GM21723 (cell line): ENCODE results near the gene SNRNP70.
"Not testable (repeated sequence)": the region's sequence is repeated elsewhere in the genome, so short reads cannot be mapped to it uniquely, and the experiment has no call there.

Experiments used
- ATAC-seq: cut with Tn5 transposase; IDR thresholded peaks from one replicate; pipeline ENCODE4 v1.9.1; 2021; ENCODE audit warnings: mild to moderate bottlenecking, moderate library complexity; ENCODE audit not compliant: unreplicated experiment

The SNRNP70 gene

GRCh38 chr19:49064768-49065611 is 20.3 kb upstream of the SNRNP70 start, which contains the start of gene NTF4:
Gene NTF4, minus strand, starts transcription at chr19:49064818. Its CDS starts 2,821 bp downstream, at chr19:49061997.
- no peak for ATAC-seq

DNA sequence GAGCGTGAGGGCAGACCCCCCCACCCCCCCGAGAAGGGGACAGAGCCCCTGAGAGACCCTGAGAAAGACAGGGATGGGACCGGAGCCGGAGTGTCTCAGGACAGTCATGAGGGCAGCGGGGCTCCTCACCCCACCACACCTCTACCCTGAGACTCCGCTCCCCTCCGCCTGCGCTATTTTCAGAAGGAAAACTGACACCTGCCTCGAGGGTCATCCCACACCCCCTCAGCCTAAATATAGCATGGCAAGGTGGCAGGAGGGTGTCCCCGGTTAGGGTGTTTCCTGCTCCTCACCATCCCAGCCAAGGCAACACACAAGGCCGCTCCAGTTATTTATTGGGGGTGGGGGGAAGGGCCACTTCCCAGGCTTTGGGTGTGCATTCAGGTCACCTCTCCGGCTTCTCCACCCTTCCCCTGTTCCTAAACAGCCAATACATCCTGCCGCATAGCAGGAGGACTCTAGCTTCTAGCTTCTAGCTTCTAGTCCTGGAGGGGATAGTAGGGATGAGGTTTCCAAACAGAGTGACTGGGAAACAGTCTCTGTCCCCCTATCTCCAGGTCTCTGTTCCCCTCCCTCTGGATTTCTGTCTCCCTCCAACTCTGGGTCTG is 19.2 kb upstream of the SNRNP70 start:
- no peak for ATAC-seq

- no peak for ATAC-seq
Measured at GRCh38 chr19:49067554-49067953, 17.7 kb upstream of the SNRNP70 start.

- ATAC-seq: no peak
Measured at GRCh38 chr19:49069026-49069425, 16.2 kb upstream of the SNRNP70 start.

DNA sequence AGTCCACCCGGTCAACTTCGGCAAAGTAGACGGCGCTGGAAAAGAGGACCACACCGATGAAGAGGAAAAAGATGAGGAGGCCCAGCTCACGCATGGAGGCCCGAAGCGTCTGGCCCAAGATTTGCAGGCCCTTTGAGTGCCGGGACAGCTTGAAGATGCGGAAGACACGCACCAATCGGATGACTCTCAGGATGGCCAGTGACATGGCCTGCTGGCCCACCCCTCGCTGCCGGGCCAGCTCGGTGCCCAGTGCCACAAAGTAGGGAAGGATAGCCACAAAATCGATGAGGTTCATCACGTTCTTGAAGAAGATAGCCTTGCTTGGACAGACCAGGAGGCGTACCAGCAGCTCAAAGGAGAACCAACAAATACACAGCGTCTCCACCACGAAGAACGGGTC is 14.8 kb upstream of the SNRNP70 start:
- no peak for ATAC-seq

DNA sequence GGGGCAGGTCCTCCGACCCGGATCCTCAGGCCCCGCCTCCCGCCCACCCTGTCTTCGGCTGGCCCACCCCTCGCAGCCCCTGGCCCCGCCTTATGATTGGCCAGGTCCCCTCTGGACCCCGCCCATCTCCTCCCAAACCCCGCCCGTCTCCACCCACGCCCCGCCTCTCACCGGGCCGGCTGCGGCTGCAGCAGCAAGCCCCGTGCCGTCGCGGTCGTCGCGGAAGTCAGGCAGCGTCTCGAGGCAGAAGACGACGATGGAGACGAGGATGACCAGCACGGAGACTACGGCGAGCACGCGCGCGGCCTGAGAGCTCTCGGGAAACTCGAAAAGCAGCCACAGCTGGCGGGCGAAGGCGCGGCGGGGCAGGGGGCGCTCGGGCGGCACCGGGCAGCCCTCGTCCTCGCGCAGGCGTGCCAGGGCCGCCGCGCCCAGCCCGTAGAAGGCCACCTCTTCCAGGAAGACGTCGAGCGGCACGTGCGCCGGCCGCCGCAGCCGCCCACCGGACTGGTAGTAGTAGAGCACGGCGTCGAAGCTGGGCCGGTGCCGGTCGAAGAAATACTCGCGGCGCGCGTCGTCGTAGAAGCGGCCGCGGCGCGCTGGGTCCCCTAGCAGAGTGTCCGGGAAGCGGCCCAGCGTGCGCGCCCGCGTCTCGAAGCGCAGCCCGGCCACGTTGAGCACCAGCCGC is 13.2 kb upstream of the SNRNP70 start:
- ATAC-seq: no peak

- no peak for ATAC-seq
Measured at GRCh38 chr19:49073514-49074378, 11.5 kb upstream of the SNRNP70 start.

DNA sequence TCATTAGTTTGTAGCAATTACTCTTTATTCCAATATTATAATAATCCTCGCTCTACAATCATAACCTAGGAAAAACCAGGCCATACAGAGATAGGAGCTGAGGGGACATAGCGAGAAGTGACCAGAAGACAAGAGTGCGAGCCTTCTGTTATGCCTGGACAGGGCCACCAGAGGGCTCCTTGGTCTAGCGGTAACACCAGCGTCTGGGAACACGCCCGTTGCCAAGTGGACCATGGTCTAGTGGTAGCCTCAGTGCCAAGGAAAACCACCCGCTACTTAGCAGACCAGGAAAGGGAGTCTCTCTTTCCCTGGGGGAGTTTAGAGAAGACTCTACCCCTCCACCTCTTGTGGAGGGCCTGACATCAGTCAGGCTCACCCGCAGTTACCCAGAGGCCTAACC is 10.4 kb upstream of the SNRNP70 start:
- ATAC-seq: not testable (repeated sequence)

GRCh38 chr19:49080392-49080791 is 4.9 kb upstream of the SNRNP70 start:
- no peak for ATAC-seq

DNA sequence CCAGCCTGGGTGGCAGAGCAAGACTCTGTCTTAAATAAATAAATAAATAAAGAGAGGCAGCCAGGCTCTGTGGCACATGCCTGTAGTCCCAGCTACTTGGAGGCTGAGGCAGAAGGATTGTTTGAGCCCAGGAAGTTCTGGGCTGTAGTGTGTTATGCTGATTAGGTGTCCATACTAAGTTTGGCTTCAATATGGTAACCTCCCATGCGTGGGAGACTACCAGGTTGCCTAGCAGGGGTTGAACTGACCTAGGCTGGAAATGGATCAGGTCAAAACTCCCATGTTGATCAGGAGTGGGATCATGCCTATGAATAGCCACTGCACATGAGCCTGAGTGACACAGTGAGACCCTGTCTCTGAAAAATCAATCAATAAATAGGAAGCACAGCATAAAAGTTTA is 4.0 kb upstream of the SNRNP70 start:
- no peak for ATAC-seq

DNA sequence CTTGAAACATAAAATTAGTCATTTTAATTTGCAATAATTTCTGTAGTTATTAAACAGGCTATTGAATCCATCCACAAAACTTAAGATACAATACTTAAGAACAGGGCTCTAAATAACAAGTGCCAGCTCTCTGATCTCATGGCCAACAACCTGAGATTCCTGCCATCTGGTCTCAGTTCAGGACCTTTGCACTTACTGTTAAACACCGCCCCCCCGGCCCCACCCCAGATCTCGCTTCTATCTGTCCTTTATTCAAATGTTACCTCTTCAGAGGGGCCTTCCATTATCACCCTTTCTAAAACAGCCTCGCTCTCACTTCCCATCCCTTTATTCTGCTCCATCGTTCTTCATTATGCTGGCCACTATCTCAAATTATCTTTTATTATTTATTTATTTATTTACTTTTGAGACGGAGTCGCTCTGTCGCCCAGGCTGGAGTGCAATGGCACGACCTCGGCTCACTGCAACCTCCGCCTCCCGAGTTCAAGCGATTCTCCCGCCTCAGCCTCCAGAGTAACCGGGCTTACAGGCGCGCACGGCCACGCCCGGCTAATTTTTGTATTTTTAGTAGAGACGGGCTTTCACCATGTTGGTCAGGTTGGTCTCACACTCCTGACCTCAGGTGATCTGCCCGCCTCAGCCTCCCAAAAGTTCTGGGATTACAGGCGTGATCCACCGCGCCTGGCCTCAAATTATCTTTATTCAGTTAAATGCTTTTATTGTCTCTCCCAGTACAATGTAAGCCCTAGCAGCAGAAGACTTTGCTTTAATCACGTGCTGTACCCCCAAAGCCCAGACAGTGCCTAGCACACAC is 838 bp upstream of the SNRNP70 start:
- ATAC-seq: no peak

DNA sequence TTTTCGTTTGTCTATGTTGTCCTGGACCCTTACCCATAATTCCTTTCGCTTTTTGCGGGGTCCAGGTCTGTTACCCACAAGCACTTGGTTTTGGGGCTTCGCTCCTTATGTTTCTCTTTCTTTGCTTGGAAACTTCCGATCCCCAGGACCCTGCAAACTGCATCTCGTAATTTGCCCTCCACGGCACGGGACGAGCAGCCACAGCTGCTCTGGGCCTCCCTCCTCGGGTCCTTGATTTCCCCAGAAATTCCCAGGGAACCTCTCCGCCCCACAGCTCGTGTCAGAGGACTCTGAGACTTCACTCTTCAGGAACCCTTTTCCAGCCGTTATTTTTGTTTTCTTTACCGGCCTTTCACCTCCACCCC is 599 bp downstream of the SNRNP70 start:
- ATAC-seq: no peak

GRCh38 chr19:49086296-49086695 is 1.0 kb downstream of the SNRNP70 start:
- no peak for ATAC-seq

DNA sequence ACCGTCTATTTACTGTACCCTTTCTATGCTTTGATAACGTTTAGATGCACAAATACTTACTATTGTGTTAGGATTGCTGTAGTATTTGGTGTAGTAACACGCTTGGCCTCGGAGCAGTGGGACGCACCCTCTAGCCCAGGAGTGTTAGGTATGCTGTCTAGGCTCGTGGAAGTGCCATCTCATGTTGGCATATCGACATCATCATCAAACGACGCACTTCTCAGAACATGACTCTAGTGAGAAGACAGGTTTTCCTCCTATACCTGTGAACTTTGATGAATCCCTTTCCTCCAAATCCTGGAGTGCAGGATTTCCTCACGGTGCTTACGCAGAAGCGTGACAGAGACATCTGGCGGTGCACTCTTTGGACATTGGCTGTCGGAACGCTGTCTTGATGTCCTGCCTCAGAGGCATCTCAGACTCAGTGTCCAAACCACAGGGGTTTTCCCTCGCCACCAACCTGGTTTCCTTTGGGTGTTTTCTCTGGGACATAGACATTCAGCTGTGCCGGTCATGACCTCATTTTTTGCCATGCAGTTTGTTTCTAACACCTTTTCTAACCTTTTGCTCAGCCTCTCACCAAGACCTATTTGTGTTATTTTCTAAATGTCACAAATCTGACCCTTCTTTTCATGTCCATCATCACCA is 6.3 kb downstream of the SNRNP70 start:
- no peak for ATAC-seq

DNA sequence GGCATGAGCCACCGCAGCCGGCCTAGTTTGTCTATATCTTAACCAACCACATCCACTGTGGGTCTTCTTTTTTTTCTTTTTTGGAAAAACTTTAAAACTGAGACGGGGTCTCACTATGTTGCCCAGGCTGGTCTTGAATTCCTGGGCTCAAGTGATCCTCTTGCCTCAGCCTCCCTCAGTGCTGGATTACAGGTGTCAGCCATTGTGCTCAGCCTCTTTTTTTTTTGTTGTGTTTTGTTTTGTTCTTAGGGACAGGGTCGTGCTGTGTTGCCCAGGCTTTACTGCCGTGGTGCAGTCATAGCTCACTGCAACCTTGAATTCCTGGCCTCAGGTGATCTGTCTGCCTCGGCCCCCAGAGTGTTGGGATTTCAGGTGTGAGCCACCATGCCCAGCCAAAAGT is 7.4 kb downstream of the SNRNP70 start:
- no peak for ATAC-seq

DNA sequence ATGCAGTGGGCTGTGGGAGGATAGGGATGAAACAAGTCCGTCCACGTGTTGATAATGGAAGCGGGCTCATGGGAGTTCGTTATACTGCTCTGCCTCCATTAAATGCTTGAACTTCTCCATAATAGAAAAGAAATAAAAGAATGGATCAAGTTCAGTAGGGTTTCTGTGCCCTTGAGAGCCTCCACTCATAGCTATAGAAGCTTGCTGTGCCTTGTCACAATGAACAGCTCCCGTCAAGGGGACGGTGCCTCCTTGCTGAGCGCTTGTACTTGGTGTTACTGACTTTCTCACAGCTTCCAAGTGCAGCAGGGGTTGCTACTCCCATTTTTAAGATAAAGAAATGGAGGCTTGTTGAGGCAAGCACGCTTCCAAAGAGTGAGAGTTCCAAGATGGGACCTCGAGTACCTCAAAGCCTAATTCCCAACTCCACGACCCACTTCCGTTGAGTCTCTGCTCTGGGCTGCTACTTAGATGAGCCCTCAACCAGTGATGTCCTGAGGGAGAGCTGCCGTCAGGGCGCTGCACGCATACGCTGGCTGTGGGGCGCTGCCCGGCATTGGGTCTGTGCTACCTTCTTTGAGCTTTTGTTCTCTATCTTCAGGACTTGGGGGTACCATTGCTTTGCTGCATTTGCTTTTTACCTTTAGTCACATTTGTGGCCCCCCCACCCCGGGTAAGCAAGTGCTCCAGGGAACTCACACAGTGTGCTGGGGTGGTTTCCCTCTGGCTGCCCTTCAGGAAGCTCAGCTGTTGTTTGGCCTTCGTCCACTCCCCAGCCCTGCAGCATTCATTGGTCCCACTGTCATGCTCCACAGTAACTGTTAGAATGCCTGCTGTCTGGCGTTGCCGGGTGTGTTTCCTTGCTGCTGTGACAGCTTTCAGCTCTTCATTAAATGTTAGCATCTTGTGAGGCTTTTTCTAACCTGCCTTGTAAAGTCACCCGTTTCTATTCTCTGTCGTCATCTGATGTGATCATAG is 9.5 kb downstream of the SNRNP70 start:
- no peak for ATAC-seq

GRCh38 chr19:49097453-49098288 is 12.4 kb downstream of the SNRNP70 start:
- no peak for ATAC-seq

DNA sequence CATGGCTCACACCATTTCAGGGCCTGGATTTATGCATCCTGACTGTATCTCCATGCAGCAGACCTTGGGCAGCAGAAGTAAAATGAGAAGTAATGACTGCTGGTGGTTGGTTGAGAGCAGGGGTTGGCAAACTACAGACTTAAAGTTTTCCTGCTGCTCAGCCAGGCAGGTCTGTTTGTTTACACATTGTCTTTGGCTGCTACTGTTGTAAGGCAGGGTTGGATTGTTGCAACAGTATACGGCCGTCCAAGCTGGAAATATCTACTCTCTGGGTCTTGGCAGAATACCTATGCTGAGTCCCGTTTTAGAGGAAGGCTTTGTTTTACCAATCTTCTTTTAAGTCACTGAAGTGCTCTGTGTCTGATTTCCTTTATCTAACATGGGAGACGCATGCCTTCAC is 13.5 kb downstream of the SNRNP70 start:
- no peak for ATAC-seq
